A673 (cell line): Measurements from ENCODE around the gene PNLDC1. TPM values are rescaled to one million over a fixed set of nuclear protein-coding genes. Genes with fewer than 3 reads are reported as not detected.

Source experiments
- BruUV-seq: library from RNA; stranded (reverse); fragments of 400-500 nt; replicated peaks from 2 replicates; lab custom pipeline; 2021; lab: Mats Ljungman, UMichigan
- CTCF ChIA-PET: fragments of 300-600 bp; sonication (Branson Sonifier 250); formaldehyde crosslinking; loops from one replicate; lab custom pipeline; 2022; ENCODE audit warnings: antibody characterized with exemption; lab: Charles Lee
- POLR2A ChIA-PET: fragments of 300-600 bp; sonication (Branson Sonifier 250); formaldehyde crosslinking; loops from one replicate; lab custom pipeline; 2022; ENCODE audit warnings: antibody characterized with exemption; ENCODE audit not compliant: low non-redundant PET; lab: Charles Lee
- DNase-seq: peaks from one replicate; pipeline ENCODE4 v3.0.0-alpha.2; 2015; ENCODE audit warnings: low spot score
- H3K27ac ChIP-seq: fragments of 200-600 bp; sonication (generic); 2 replicates; pipeline ENCODE4 v1.5.1; 2016; ENCODE audit warnings: mixed run types, low read depth, mild to moderate bottlenecking, mixed read lengths, antibody characterized with exemption, low read length; ENCODE audit not compliant: poor library complexity, severe bottlenecking
- H3K27me3 ChIP-seq: fragments of 200-600 bp; sonication (generic); replicated peaks from 2 replicates; pipeline ENCODE4 v1.6.1; 2017; ENCODE audit warnings: mixed run types, low read depth, mild to moderate bottlenecking, mixed read lengths, antibody characterized with exemption, low read length; ENCODE audit not compliant: insufficient read depth, poor library complexity
- H3K36me3 ChIP-seq: fragments of 200-600 bp; sonication (generic); 2 replicates; pipeline ENCODE4 v1.6.1; 2016; ENCODE audit warnings: mixed run types, mild to moderate bottlenecking, mixed read lengths, antibody characterized with exemption, low read length; ENCODE audit not compliant: insufficient read depth, poor library complexity, severe bottlenecking
- H3K4me1 ChIP-seq: fragments of 200-600 bp; sonication (generic); 2 replicates; pipeline ENCODE4 v1.6.1; 2017; ENCODE audit warnings: mixed run types, mild to moderate bottlenecking, mixed read lengths, antibody characterized with exemption, low read length; ENCODE audit not compliant: insufficient read depth, poor library complexity, severe bottlenecking
- H3K4me3 ChIP-seq: fragments of 200-600 bp; sonication (generic); 2 replicates; pipeline ENCODE4 v1.5.1; 2016; ENCODE audit warnings: low read depth, mixed run types, mild to moderate bottlenecking, mixed read lengths, low read length; ENCODE audit not compliant: poor library complexity, severe bottlenecking
- H3K9me3 ChIP-seq: fragments of 200-600 bp; sonication (generic); 2 replicates; pipeline ENCODE4 v1.6.1; 2016; ENCODE audit warnings: mixed run types, low read depth, mild to moderate bottlenecking, mixed read lengths, antibody characterized with exemption, low read length; ENCODE audit not compliant: poor library complexity, severe bottlenecking
- CTCF ChIP-seq: fragments of 300-800, 200-600 bp; sonication (generic); conservative IDR thresholded peaks from 2 replicates; pipeline ENCODE4 v1.5.1; 2017; ENCODE audit warnings: low read depth, mild to moderate bottlenecking, antibody characterized with exemption, low read length, moderate library complexity, mixed read lengths
- EZH2 ChIP-seq: fragments of 200-600 bp; sonication (generic); IDR thresholded peaks from 2 replicates; pipeline ENCODE4 v1.6.1; 2017; ENCODE audit warnings: borderline replicate concordance, low read depth, mild to moderate bottlenecking, mixed read lengths, antibody characterized with exemption, low read length; ENCODE audit not compliant: poor library complexity, severe bottlenecking
- intact Hi-C: fragments of 100-400 bp; cut with micrococcal nuclease; formaldehyde crosslinking; loops from one replicate; pipeline ENCODE4 v1.10.0; 2022; ENCODE audit not compliant: unreplicated experiment
- total RNA-seq: library from RNA; stranded (reverse); gene quantifications from 2 replicates; pipeline ENCODE4 v1.2.3, GENCODE V29; 2021

The PNLDC1 gene
- total RNA-seq, 1 experiment from 2014 or later, result 0.58 TPM

GRCh38 chr6:159833997-159834603 is 34.0 kb downstream of the PNLDC1 start:
- peaks cover 22% of the 10 kb centered on the region for H3K4me1 ChIP-seq
- ChIA-PET CTCF (no interaction called here), POLR2A (no interaction called here)
- no peaks in the 10 kb centered on the region for H3K36me3 ChIP-seq
- no TSS peak for BruUV-seq
- intact Hi-C loops, result no loop called here
- no peaks in the 10 kb centered on the region for H3K9me3 ChIP-seq
- no peaks in the 10 kb centered on the region for H3K27me3 ChIP-seq
- H3K4me3 ChIP-seq, result no peak overlapping the region
- no peak for DNase-seq
- no peak for TF ChIP-seq CTCF
- no peak for TF ChIP-seq EZH2
- H3K27ac ChIP-seq, result no peak overlapping the region

- Histone ChIP-seq H3K27me3 (no peaks in the 10 kb centered on the region), H3K27ac (no peak overlapping the region), H3K4me3 (no peak overlapping the region), H3K4me1 (no peaks in the 10 kb centered on the region), H3K9me3 (no peaks in the 10 kb centered on the region), H3K36me3 (no peaks in the 10 kb centered on the region)
- CTCF ChIA-PET, result no interaction called here
- POLR2A ChIA-PET, result no interaction called here
- intact Hi-C loops, result no loop called here
- DNase-seq, result no peak
- no TSS peak for BruUV-seq
- TF ChIP-seq EZH2 (no peak), CTCF (no peak)
Measured at GRCh38 chr6:159836718-159837490, 36.8 kb downstream of the PNLDC1 start.

GRCh38 chr6:159837511-159837910 is 37.4 kb downstream of the PNLDC1 start:
- CTCF ChIA-PET, result no interaction called here
- TF ChIP-seq EZH2 (no peak), CTCF (no peak)

More at GRCh38 chr6:159837511-159837910, 37.4 kb downstream of the PNLDC1 start:
- intact Hi-C loops, result no loop called here
- Histone ChIP-seq H3K9me3 (no peaks in the 10 kb centered on the region), H3K27me3 (no peaks in the 10 kb centered on the region), H3K4me3 (no peak overlapping the region), H3K36me3 (no peaks in the 10 kb centered on the region), H3K27ac (no peak overlapping the region), H3K4me1 (no peaks in the 10 kb centered on the region)
- no TSS peak for BruUV-seq
- DNase-seq, result no peak
- POLR2A ChIA-PET, result no interaction called here
